GM12878 (cell line): ENCODE data around the gene ALG12. TPM values are rescaled to one million over a fixed set of nuclear protein-coding genes. Genes with fewer than 3 reads are reported as not detected.

Experiments
- BCL3 ChIP-seq: IDR thresholded peaks from 2 replicates; pipeline ENCODE4 v1.6.1; 2011; ENCODE audit warnings: borderline replicate concordance, low read depth, mild to moderate bottlenecking, moderate library complexity, low read length; ENCODE audit not compliant: insufficient read depth, poor library complexity, severe bottlenecking
- BHLHE40 ChIP-seq, 2 experiments: fragments of 450-650 bp in 1 of 2; IDR thresholded peaks; 2 replicates each; pipeline ENCODE4 v1.6.1; 2011 to 2017; ENCODE audit warnings: low read depth in 2 of 2, borderline replicate concordance in 1 of 2, improper control_type of control experiment in 1 of 2, low read length in 1 of 2, mild to moderate bottlenecking in 1 of 2
- BRCA1 ChIP-seq: IDR thresholded peaks from 2 replicates; pipeline ENCODE4 v1.6.1; 2011; ENCODE audit warnings: low read depth, low read length, improper control_type of control experiment
- CBX3 ChIP-seq: fragments of 200-600 bp; sonication (generic); IDR thresholded peaks from 2 replicates; pipeline ENCODE4 v1.6.1; 2016; ENCODE audit warnings: low read depth, borderline replicate concordance
- CHD1 ChIP-seq: IDR thresholded peaks from 2 replicates; pipeline ENCODE4 v1.6.1; 2012; ENCODE audit warnings: low read depth, low read length, improper control_type of control experiment
- IKZF1 ChIP-seq: fragments of 450-650 bp; conservative IDR thresholded peaks from 2 replicates; pipeline ENCODE4 v1.6.1; 2017; ENCODE audit warnings: antibody characterized with exemption, mild to moderate bottlenecking
- RELA ChIP-seq: fragments of 450-650 bp; IDR thresholded peaks from 2 replicates; pipeline ENCODE4 v1.8.0; 2014; ENCODE audit warnings: borderline replicate concordance; ENCODE audit not compliant: partially characterized antibody
- SMC3 ChIP-seq: IDR thresholded peaks from 2 replicates; pipeline ENCODE4 v1.6.1; 2011; ENCODE audit warnings: low read length, improper control_type of control experiment, borderline replicate concordance
- SPI1 ChIP-seq: IDR thresholded peaks from 2 replicates; pipeline ENCODE4 v1.6.1; 2011; ENCODE audit warnings: low read depth, mild to moderate bottlenecking, low read length, moderate library complexity, borderline replicate concordance; ENCODE audit not compliant: insufficient read depth
- TBL1XR1 ChIP-seq: IDR thresholded peaks from 2 replicates; pipeline ENCODE4 v1.6.1; 2012; ENCODE audit warnings: low read depth, low read length, improper control_type of control experiment
- USF2 ChIP-seq: IDR thresholded peaks from 2 replicates; pipeline ENCODE4 v1.6.1; 2011; ENCODE audit warnings: low read depth, low read length, improper control_type of control experiment, borderline replicate concordance
- ZBTB11 ChIP-seq: fragments of 450-650 bp; formaldehyde crosslinking; IDR thresholded peaks from 2 replicates; pipeline ENCODE4 v1.5.0; 2022; ENCODE audit warnings: mild to moderate bottlenecking, missing genetic modification characterization
- ZBTB40 ChIP-seq: fragments of 450-650 bp; IDR thresholded peaks from 2 replicates; pipeline ENCODE4 v1.6.1; 2016; ENCODE audit warnings: mild to moderate bottlenecking, moderate library complexity, borderline replicate concordance
- polyA plus RNA-seq, 11 experiments: library from polyadenylated mRNA; depleted of rRNA in 4 of 11; unstranded in 6 of 11; stranded (reverse) in 5 of 11; fragments of >200 nt; fragmentation: Nextera tagmentation in 4 of 11; fragmentation: Illumina TruSeq in 1 of 11; extraction: Ambion mirVana in 4 of 11; extraction: Trizol in 1 of 11; gene quantifications; 1 replicate in 1 of 11; 2 replicates in 10 of 11; pipeline versions ENCODE4 v1.2.1 to v1.2.3, GENCODE V29; 2011 to 2016; ENCODE audit warnings: inconsistent platforms in 2 of 11, missing spikeins in 2 of 11, low read depth in 1 of 11
- total RNA-seq, 4 experiments: library from RNA; depleted of rRNA in 3 of 4; stranded (reverse); fragments of >200 nt in 3 of 4; fragmentation: Illumina TruSeq in 1 of 4; extraction: Trizol in 1 of 4; gene quantifications; 2 replicates each; pipeline versions ENCODE4 v1.2.1 to v1.2.3, GENCODE V29; 2013 to 2021
- TF ChIP-seq, protein P1 (sequence below): fragments of 150-350 bp; IDR thresholded peaks from 2 replicates; pipeline ENCODE4 v1.6.1; 2014; ENCODE audit warnings: mild to moderate bottlenecking, low read depth, low read length
- TF ChIP-seq, protein P2 (sequence below): fragments of 450-650 bp; IDR thresholded peaks from 2 replicates; pipeline ENCODE4 v1.6.1; 2016; ENCODE audit warnings: mild to moderate bottlenecking

ALG12 gene
- total and polyA plus RNA-seq, 10 of the 15 experiments (the other 5 are each of a cell fraction or from before 2014, with no cell fraction given), result 0.22 to 23.4 (median 6.6) TPM

DNA sequence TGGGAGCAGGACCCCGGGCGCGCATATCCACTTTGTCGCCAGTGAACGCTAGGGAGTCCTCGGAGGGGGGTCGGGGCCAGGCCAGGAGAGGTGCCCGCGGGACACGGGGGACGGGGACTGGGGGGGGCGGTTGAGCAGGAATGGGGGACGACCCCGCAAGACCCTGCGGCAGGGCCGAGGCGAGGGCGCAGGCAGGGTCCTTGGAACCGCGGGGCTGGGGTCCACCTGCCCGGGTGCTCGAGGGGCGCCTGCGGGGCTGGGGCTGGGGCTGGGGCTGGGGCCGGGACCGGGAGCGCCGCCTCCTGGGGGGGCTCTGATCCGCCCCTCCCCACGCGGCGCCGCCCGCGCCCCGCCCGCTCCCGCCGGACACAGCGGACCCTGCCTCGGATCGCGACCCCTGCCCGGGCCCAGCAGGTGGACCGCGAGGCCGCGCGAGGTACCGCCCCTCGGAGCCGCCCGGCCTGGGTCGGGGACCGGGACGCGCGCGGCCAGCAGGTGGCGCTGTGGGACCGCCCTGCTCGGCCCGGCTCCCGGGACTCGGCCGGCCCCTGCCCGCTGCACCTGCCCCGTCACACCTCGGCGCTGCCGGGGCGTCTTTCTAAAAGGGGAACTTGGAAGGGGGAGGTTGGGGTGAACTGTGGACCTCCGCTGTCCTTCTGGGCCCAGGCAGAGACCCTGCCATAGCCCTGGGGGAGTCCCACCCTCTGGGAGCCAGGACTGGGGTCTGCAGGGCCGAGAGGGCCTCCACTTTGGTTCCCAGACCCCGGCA is 11.2 kb upstream of the ALG12 start (continued):
- no peak for TF ChIP-seq ZBTB11 (CRISPR knock-in tag)
- TF ChIP-seq USF2, result no peak
- TF ChIP-seq SMC3, result peak; percentile 72
- TF ChIP-seq, protein P1, sequence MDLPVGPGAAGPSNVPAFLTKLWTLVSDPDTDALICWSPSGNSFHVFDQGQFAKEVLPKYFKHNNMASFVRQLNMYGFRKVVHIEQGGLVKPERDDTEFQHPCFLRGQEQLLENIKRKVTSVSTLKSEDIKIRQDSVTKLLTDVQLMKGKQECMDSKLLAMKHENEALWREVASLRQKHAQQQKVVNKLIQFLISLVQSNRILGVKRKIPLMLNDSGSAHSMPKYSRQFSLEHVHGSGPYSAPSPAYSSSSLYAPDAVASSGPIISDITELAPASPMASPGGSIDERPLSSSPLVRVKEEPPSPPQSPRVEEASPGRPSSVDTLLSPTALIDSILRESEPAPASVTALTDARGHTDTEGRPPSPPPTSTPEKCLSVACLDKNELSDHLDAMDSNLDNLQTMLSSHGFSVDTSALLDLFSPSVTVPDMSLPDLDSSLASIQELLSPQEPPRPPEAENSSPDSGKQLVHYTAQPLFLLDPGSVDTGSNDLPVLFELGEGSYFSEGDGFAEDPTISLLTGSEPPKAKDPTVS, result no peak
- peak; percentile 47; the same call in 1 of the 2 replicates for TF ChIP-seq SPI1
- TF ChIP-seq CHD1, result no peak
- no peak for TF ChIP-seq BCL3
- TF ChIP-seq TBL1XR1, result no peak
- peak; percentile 44 for TF ChIP-seq RELA
- TF ChIP-seq IKZF1, result peak; percentile 57
- TF ChIP-seq CBX3, result no peak
- TF ChIP-seq, protein P2, sequence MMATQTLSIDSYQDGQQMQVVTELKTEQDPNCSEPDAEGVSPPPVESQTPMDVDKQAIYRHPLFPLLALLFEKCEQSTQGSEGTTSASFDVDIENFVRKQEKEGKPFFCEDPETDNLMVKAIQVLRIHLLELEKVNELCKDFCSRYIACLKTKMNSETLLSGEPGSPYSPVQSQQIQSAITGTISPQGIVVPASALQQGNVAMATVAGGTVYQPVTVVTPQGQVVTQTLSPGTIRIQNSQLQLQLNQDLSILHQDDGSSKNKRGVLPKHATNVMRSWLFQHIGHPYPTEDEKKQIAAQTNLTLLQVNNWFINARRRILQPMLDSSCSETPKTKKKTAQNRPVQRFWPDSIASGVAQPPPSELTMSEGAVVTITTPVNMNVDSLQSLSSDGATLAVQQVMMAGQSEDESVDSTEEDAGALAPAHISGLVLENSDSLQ, result no peak
- no peak for TF ChIP-seq ZBTB40
- TF ChIP-seq BRCA1, result no peak
- peak; percentile 74 to 94; a peak in 3 of 4 replicates for TF ChIP-seq BHLHE40 (IDR thresholded peaks at IDR 0.05; ENCODE audit: borderline replicate concordance in 1 of 2, low read depth in 2 of 2, low read length in 1 of 2)
